ENCODE results near the gene PRDM16. TPM values are rescaled to one million over a fixed set of nuclear protein-coding genes. Genes with fewer than 3 reads are reported as not detected.

Gene PRDM16
- total RNA-seq, 1 donor from 2014 or later = 18.3 TPM

- Mint-ChIP-seq H3K36me3 (ENCODE audit: low read depth) (peaks cover 1% of the 10 kb centered on the region), H3K4me1 (ENCODE audit: low read depth) (peaks cover 5% of the 10 kb centered on the region), H3K9me3 (ENCODE audit: low read depth) (no peaks in the 10 kb centered on the region), H3K4me3 (ENCODE audit: unreplicated experiment) (no peak overlapping the region), H3K27me3 (ENCODE audit: low read depth) (peaks cover 2% of the 10 kb centered on the region), H3K27ac (ENCODE audit: unreplicated experiment) (no peak overlapping the region)
- no peak for DNase-seq (ENCODE audit: low spot score)
- TF ChIP-seq, protein P1, sequence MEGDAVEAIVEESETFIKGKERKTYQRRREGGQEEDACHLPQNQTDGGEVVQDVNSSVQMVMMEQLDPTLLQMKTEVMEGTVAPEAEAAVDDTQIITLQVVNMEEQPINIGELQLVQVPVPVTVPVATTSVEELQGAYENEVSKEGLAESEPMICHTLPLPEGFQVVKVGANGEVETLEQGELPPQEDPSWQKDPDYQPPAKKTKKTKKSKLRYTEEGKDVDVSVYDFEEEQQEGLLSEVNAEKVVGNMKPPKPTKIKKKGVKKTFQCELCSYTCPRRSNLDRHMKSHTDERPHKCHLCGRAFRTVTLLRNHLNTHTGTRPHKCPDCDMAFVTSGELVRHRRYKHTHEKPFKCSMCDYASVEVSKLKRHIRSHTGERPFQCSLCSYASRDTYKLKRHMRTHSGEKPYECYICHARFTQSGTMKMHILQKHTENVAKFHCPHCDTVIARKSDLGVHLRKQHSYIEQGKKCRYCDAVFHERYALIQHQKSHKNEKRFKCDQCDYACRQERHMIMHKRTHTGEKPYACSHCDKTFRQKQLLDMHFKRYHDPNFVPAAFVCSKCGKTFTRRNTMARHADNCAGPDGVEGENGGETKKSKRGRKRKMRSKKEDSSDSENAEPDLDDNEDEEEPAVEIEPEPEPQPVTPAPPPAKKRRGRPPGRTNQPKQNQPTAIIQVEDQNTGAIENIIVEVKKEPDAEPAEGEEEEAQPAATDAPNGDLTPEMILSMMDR (IDR thresholded peaks at IDR 0.05) = no peak
Observed at GRCh38 chr1:3145532-3146325, 76.7 kb downstream of the PRDM16 start.

DNA sequence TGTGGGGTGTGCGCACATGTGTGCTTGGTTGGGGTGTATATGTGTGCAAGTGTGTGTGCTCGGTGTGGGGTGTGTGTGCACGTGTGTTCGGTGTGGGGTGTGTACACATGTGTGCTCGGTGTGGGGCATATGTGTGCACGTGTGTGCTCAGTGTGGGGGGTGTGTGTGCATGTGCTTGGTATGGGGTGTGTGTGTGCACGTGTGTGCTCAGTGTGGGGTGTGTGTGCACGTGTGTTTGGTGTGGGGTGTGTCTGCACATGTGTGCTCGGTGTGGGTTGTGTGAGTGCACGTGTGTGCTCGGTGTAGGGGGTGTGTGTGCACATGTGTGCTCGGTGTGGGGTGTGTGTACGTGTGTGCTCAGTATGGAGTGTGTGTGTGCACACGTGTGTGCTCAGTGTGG lies 77.5 kb downstream of the PRDM16 start:
- TF ChIP-seq, protein P1 (IDR thresholded peaks at IDR 0.05) = no peak
- Mint-ChIP-seq H3K9me3 (ENCODE audit: low read depth) (no peaks in the 10 kb centered on the region), H3K36me3 (ENCODE audit: low read depth) (peaks cover 1% of the 10 kb centered on the region), H3K27me3 (ENCODE audit: low read depth) (peaks cover 2% of the 10 kb centered on the region), H3K4me1 (ENCODE audit: low read depth) (peaks cover 5% of the 10 kb centered on the region), H3K27ac (ENCODE audit: unreplicated experiment) (no peak overlapping the region), H3K4me3 (ENCODE audit: unreplicated experiment) (no peak overlapping the region)
- no peak for DNase-seq (ENCODE audit: low spot score)

GRCh38 chr1:3146907-3147306 lies 77.9 kb downstream of the PRDM16 start:
- H3K4me1 Mint-ChIP-seq (ENCODE audit: low read depth) = peaks cover 3% of the 10 kb centered on the region
- TF ChIP-seq, protein P1 (IDR thresholded peaks at IDR 0.05) = no peak
- DNase-seq (ENCODE audit: low spot score) = no peak
- no peak overlapping the region for H3K4me3 Mint-ChIP-seq (ENCODE audit: unreplicated experiment)
- H3K9me3 Mint-ChIP-seq (ENCODE audit: low read depth) = no peaks in the 10 kb centered on the region
- H3K36me3 Mint-ChIP-seq (ENCODE audit: low read depth) = no peaks in the 10 kb centered on the region
- peaks cover 2% of the 10 kb centered on the region for H3K27me3 Mint-ChIP-seq (ENCODE audit: low read depth)
- no peak overlapping the region for H3K27ac Mint-ChIP-seq (ENCODE audit: unreplicated experiment)

GRCh38 chr1:3148171-3148570 lies 79.2 kb downstream of the PRDM16 start:
- H3K4me1 Mint-ChIP-seq (ENCODE audit: low read depth) = no peaks in the 10 kb centered on the region
- H3K27me3 Mint-ChIP-seq (ENCODE audit: low read depth) = peaks cover 2% of the 10 kb centered on the region
- H3K36me3 Mint-ChIP-seq (ENCODE audit: low read depth) = no peaks in the 10 kb centered on the region
- H3K9me3 Mint-ChIP-seq (ENCODE audit: low read depth) = no peaks in the 10 kb centered on the region
- no peak overlapping the region for H3K27ac Mint-ChIP-seq (ENCODE audit: unreplicated experiment)
- TF ChIP-seq, protein P1 (IDR thresholded peaks at IDR 0.05) = no peak
- no peak for DNase-seq (ENCODE audit: low spot score)
- no peak overlapping the region for H3K4me3 Mint-ChIP-seq (ENCODE audit: unreplicated experiment)

DNA sequence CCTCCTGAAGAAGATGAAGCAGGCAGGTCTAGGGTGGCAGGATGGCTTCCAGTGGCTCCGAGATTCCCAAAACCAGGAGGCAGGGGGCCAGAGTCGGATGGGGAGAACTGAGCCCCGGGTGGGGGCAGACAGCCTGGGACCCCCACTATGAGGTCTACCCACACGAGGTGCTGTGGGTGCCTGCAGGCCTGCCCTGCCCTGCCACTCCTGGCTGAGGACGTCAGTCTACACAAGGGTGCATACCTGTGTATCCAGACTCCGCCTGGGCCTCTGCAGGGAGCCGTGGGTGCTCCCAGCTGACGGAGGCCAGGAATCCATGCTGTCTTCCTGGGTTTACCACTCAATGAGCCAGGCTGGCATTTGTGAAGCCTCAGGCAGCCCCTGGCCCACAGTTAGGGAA lies 80.3 kb downstream of the PRDM16 start:
- DNase-seq (ENCODE audit: low spot score) = no peak
- Mint-ChIP-seq H3K9me3 (ENCODE audit: low read depth) (no peaks in the 10 kb centered on the region), H3K4me3 (ENCODE audit: unreplicated experiment) (no peak overlapping the region), H3K4me1 (ENCODE audit: low read depth) (no peaks in the 10 kb centered on the region), H3K27me3 (ENCODE audit: low read depth) (peaks cover 2% of the 10 kb centered on the region), H3K27ac (ENCODE audit: unreplicated experiment) (no peak overlapping the region), H3K36me3 (ENCODE audit: low read depth) (no peaks in the 10 kb centered on the region)
- TF ChIP-seq, protein P1 (IDR thresholded peaks at IDR 0.05) = no peak
